Measurements from ENCODE around the gene SNRK.

The SNRK gene

DNA sequence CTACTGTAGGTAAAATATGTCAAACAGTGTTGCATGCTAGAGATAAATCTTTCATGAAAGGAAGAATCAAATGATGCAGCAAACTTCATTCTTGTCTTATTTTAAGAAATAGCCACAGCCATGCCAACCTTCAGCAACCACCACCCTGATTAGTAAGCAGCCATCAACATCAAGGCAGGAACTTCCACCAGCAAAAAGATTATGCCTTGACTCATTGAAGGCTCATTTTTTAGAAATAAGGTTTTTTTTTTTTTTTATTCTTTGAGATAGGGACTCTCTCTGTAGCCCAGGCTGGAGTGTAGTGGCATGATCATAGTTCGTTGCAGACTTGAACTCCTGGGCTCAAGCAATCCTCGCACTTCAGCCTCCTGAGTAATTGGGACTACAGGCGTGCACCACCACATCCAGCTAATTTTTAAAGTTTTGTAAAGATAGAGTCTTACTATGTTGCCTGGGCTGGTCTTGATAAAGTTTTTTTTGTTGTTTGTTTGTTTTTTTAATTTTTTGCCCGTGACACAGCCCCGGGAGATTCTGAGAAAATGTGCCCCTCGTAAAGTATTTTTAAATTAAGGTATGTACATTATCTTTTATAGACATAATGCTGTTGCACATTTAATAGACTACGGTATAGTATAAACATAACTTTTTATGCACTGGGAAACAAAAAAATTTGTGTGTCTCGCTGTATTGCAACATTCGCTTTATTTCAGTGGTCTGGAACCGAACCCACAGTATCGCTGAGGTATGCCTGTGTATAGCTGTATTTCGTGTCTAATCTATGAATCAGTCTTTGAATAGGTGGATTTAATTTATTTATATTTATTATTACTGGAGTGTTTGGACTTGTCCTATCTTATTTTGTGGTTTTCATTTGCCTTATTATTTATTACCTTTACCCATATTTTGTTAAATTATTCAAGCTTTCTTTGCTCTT is 23.3 kb downstream of the SNRK start:
- DNase-seq (ENCODE audit: low read depth in 2 of 2) = no peak

DNA sequence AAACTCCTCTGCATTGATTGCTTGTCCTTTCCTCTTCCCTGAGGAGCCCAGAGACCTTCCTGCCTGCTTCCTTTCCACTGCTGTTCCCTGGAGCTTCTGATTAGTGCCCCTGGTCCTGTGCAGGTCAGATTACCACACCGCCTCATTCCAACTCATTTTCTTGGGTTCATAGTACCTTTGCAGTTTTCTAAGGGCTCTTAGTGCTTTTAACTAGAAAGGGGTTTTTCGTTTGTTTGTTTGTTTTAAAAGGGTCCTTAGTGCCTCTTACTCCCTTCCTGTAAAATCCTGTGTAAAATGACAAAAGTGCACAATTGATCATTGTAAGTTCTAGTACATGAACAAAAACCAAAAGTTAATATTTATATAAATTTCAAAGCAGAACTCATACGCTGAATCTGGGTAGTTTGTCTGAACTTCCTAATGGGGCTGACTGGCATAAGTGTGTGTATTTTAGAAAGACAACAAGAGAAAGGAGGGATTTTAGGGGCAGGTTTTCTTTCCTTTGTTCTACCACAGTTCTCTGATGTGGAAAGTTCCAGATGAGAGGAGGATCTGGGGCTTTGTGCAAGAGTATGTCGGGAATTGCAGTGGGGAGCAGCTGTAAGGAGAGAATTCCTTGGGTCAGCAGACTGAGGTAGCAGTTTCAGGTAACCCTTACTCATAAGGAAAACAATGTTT is 30.6 kb downstream of the SNRK start:
- DNase-seq (ENCODE audit: low read depth in 2 of 2) = no peak

DNA sequence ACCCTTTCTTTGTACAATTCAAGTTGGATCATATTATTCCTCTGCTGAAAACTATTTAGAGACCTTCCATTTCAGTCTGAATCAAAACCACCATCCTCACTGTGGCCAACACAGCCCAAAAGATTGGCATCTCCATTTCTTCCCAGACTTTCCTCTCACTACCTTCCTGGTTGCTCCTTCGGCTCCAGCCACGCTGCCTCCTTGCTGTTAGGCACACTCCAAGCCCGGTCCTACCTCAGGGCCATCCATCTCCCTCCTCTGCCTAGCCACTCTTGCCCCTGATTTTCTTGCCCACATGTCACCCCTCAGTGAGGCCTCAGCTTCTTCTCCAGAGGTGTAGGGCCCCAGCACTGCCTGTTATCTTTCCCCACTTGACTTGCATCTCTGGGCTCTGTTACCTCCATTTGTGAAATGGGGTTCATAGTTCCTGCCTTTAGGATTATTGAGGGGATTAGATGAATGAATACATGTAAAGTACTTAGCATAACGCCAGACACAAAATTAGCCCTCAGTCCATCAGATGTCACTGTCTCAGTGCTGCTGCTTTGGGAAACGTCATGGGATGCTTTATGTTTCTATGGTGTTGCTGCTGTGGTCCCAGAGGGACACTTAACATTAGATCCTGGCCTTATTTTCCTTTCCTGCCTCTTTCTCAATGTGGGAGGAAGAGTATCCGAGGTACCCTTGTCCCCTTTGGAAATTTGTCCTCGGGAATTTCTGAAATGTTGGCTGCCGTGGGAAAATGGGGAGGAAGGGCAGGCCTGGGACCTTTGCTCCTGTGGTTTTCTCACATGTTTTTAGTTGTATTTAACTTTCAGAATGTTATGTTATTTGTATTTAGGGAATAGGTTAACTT is 31.3 kb downstream of the SNRK start:
- DNase-seq (ENCODE audit: low read depth in 2 of 2) = no peak

- no peak for DNase-seq (ENCODE audit: low read depth in 2 of 2)
Measured at GRCh38 chr3:43319376-43319775, 33.0 kb downstream of the SNRK start.

DNA sequence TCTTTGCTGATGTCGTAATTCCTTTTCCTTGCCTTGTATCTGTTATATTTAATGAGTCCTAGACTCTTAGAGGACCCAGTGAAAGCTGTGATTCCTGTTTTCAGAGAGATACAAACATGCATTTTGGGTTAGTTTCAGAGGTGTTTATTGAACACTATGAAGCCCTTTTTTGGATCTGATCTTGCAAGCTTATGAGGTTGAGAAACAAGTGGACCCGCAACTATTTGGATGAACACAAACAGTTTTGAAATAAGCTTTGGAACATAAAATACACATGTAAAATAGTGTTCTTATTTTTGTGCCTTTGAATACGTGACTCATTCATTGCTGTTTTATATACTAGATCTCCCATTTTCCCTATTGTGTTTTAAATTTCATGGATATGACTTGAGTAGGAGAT is 33.5 kb downstream of the SNRK start:
- no peak for DNase-seq (ENCODE audit: low read depth in 2 of 2)

GRCh38 chr3:43320288-43320687 is 33.9 kb downstream of the SNRK start:
- DNase-seq (ENCODE audit: low read depth in 2 of 2) = no peak

- DNase-seq (ENCODE audit: low read depth in 2 of 2) = no peak
Measured at GRCh38 chr3:43323541-43323940, 37.2 kb downstream of the SNRK start.

GRCh38 chr3:43326891-43327581 is 40.7 kb downstream of the SNRK start:
- no peak for DNase-seq (ENCODE audit: low read depth in 2 of 2)

DNA sequence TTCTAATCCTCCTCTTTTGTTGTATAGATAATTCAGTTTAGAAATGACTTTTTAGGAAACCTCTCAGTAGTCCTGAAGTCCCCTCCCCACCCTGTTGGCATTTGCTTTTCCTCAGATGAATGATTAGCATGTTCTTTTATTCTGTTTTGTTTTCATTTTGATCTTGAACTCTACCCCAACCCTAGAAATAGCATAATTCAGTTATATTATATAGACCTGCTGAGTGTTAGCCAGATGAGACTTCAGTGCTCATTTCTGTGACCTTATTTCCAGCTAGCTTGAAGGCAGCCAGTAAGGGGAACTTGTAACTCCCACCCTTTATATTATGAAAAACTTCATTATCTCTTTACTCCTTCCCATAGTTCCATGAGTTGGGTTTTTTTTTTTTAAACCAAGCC is 41.2 kb downstream of the SNRK start:
- DNase-seq (ENCODE audit: low read depth in 2 of 2) = no peak

GRCh38 chr3:43328653-43329052 is 42.3 kb downstream of the SNRK start:
- DNase-seq (ENCODE audit: low read depth in 2 of 2) = no peak

DNA sequence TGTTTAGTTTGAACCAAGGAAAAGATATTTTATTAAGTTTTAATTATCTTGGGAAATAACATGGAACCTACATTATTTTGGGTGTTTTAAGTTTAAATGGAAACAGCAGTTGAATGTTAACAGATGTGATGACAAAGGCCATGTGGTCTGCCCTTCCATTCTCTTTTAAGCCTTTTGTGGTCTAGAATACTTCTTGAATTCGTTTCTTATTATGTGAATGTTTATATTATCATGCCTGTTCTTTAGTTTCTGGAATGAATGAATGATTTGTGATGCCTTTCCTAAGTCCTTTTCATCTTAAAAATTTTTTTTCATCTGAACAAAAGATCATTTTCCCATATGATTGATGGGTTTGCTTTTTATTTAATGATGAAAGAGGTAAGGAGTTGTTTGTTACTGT is 44.6 kb downstream of the SNRK start:
- no peak for DNase-seq (ENCODE audit: low read depth in 2 of 2)

DNA sequence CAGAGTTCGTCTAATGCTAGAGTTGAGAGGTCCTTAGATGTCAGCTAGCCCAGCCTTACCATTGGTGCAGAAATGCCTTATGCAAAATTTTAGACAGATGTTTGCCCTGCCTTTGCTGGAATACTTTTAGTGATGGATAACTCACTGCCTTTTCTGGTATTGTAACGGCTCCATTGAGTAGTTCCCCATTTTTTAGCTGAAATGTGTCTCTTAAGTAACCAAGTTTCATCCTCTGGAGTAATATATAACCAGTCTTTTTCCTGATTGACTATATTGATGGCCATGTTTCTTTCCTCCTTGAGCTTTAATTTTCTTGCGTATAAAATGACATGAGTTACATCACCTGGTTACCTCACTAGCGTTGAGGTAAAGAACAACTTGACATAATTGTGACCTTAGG is 45.0 kb downstream of the SNRK start:
- no peak for DNase-seq (ENCODE audit: low read depth in 2 of 2)

GRCh38 chr3:43334976-43335375 is 48.6 kb downstream of the SNRK start:
- DNase-seq (ENCODE audit: low read depth in 2 of 2) = no peak

DNA sequence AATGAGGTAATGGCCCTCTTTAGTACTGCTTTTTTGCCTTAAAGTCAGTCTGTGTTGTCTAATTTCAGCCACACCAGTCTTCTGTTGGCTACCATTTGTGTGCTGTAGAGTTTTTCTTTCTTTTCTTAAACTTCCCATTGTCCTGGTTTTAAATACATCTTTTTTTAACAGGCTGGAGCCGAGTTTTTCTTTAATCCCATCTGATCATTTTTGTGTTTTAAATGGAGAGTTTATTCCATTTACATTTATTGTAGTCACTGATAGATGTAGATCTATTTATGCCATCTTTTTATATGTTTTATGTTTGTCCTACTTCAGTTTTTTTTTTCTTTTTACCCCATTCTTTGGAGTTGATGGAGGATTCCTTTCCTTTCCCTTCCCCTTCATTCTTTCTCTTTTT is 49.5 kb downstream of the SNRK start:
- no peak for DNase-seq (ENCODE audit: low read depth in 2 of 2)

GRCh38 chr3:43338295-43338694 is 52.0 kb downstream of the SNRK start:
- no peak for DNase-seq (ENCODE audit: low read depth in 2 of 2)

DNA sequence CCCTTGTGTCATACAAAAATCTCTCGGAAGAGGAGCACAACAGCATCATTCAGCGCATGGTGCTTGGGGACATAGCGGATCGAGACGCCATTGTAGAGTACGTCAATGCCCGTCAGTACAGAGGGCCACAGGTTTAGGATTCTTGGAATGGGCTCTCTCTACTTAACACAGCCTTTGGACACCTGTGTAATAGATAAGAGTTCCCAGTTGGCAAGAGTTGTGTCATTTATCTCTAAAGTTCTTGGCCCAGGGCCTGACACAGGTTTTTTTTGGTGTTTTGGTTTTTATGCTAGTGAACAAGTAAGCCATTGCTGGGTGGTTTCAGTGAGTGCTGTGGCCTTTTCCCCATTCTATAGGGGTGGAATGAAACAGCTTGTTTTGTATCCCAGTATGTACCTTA is 54.1 kb downstream of the SNRK start:
- DNase-seq (ENCODE audit: low read depth in 2 of 2) = no peak

DNA sequence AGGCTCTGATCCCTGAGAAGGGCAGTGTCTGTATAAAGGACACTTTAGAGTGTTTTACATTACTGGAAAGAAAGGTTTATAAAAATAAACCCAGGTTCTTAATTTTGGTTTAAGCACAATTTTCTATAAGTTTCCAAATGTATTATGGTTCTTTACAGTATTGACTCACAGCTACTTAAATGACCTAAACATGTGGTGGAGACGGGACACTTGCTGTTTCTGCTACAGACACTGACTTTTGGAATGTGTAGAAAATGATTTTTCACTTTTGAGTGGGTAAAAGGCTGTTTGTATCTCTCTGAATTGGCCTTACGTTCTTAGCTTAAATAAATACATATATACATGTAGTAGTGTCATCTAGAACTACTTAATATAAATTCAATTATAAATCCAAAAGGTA is 55.4 kb downstream of the SNRK start:
- no peak for DNase-seq (ENCODE audit: low read depth in 2 of 2)

GRCh38 chr3:43343185-43343584 is 56.8 kb downstream of the SNRK start:
- DNase-seq (ENCODE audit: low read depth in 2 of 2) = no peak

GRCh38 chr3:43343815-43344214 is 57.5 kb downstream of the SNRK start:
- DNase-seq (ENCODE audit: low read depth in 2 of 2) = no peak

DNA sequence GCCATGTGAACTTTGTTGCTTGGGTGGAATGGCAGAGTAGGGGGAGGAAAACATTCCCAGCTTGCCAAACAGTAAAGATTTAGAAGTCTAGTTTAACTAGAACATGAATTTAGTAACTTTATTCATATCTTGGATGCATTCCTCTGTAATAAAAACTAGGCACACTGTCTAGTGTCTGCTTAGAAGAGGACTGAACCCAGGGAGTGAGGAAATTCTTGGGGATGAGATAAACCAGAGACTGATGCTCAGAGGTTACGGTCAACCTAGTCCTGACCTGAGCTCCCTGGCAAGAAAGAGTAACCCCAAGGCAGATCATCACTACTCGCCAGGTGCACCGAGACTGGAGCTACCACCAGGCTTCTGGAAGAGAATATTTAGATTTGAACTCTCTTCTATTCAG is 58.2 kb downstream of the SNRK start:
- DNase-seq (ENCODE audit: low read depth in 2 of 2) = no peak

GRCh38 chr3:43345246-43345645 is 58.9 kb downstream of the SNRK start:
- DNase-seq (ENCODE audit: low read depth in 2 of 2) = no peak

- DNase-seq (ENCODE audit: low read depth in 2 of 2) = no peak
Measured at GRCh38 chr3:43345877-43346276, 59.5 kb downstream of the SNRK start.

All from stimulated activated CD8-positive, alpha-beta memory T cell treated with anti-CD3 and anti-CD28 coated beads, Interleukin-7, amount 100 ng/mL, for 1 hour (primary cell).